Lower leg skin (tissue), 4 donors: ENCODE data around the gene RTL5. TPM values are rescaled to one million over a fixed set of nuclear protein-coding genes. Genes with fewer than 3 reads are reported as not detected.

Experiments used
- DNase-seq, 2 donors: peaks; one replicate each; pipeline ENCODE4 v3.0.0-alpha.2; 2019; ENCODE audit warnings: low spot score in 2 of 2
- H3K4me3 ChIP-seq: fragments of 200-600 bp; sonication (generic); 2 replicates; pipeline ENCODE4 v1.5.1; 2017; ENCODE audit warnings: mild to moderate bottlenecking, low read depth; ENCODE audit not compliant: poor library complexity, severe bottlenecking
- POLR2A ChIP-seq, 2 donors: fragments of 450-650 bp; IDR thresholded peaks; one replicate each; pipeline ENCODE4 v1.6.1; 2016 to 2017; ENCODE audit warnings: antibody characterized with exemption in 2 of 2, mild to moderate bottlenecking in 1 of 2, moderate library complexity in 1 of 2
- WGBS, 2 donors: methylation state at CpG; one replicate each; pipeline ENCODE4 v1.1.5; 2018; 5-methylcytosine and 5-hydroxymethylcytosine counted together
- intact Hi-C: fragments of 100-400 bp; cut with DNase I; formaldehyde crosslinking; loops from one replicate; pipeline ENCODE4 v1.15.0; 2023; ENCODE audit warnings: low total_unique reads
- total RNA-seq, 4 donors: library from RNA; depleted of rRNA; stranded (reverse); fragments of >200 nt; gene quantifications; one replicate each; pipeline ENCODE4 v1.1.0, GENCODE V29; 2016
- TF ChIP-seq, protein P1 (sequence below), 3 donors: fragments of 450-650 bp; IDR thresholded peaks; one replicate each; pipeline ENCODE4 v1.5.1; 2016; ENCODE audit warnings: antibody characterized with exemption in 3 of 3, mild to moderate bottlenecking in 3 of 3, moderate library complexity in 2 of 3

The RTL5 gene
- total RNA-seq, 4 donors from 2014 or later = 0.46 to 1.9 (median 1.2) TPM

DNA sequence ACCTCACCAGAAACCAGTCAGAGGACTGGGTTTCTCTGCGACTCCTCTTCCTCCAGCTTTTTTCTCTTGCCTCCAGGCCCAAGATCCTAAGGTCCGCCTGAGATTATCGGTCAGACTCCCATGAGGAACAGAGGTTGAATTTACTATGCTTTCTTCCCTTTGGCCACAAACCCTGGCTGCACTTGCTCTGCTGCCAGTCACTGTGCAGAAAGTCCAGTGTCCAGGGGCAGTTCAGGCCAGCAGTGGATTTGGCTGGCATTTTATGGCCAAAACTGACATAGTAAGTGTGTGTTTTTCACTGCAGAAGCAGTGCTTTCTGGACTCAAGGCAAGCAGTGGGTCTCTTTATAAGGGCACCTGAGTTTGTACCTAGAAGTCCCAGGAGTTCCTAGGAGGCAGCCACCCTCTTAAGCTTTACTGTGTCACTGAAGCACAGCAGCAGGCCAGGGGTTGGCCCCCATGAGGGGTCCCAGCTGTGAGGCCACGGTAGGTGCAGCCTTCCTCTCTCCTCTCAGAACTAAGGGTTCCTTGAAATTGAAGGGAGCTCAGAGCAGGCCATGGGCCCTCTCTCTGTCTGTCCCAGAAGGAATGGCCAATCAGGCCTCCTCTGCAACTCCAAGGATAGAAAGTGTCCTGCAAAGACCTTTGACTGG, 3.4 kb downstream of the RTL5 start:
- no peak overlapping the region for H3K4me3 ChIP-seq
- peak in 1 of 2 donors; percentile 74 for DNase-seq
- 85 to 94% methylated on average over 4 of the region's 4 CpGs for WGBS, 2 donors
- no peak for TF ChIP-seq POLR2A (IDR thresholded peaks at IDR 0.05)
- TF ChIP-seq, protein P1, sequence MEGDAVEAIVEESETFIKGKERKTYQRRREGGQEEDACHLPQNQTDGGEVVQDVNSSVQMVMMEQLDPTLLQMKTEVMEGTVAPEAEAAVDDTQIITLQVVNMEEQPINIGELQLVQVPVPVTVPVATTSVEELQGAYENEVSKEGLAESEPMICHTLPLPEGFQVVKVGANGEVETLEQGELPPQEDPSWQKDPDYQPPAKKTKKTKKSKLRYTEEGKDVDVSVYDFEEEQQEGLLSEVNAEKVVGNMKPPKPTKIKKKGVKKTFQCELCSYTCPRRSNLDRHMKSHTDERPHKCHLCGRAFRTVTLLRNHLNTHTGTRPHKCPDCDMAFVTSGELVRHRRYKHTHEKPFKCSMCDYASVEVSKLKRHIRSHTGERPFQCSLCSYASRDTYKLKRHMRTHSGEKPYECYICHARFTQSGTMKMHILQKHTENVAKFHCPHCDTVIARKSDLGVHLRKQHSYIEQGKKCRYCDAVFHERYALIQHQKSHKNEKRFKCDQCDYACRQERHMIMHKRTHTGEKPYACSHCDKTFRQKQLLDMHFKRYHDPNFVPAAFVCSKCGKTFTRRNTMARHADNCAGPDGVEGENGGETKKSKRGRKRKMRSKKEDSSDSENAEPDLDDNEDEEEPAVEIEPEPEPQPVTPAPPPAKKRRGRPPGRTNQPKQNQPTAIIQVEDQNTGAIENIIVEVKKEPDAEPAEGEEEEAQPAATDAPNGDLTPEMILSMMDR (IDR thresholded peaks at IDR 0.05) = no peak
- intact Hi-C loops = loop anchor here (10.0 kb wide), 1 partner anchor 104 kb away; no protein-coding TSS in a partner anchor

DNA sequence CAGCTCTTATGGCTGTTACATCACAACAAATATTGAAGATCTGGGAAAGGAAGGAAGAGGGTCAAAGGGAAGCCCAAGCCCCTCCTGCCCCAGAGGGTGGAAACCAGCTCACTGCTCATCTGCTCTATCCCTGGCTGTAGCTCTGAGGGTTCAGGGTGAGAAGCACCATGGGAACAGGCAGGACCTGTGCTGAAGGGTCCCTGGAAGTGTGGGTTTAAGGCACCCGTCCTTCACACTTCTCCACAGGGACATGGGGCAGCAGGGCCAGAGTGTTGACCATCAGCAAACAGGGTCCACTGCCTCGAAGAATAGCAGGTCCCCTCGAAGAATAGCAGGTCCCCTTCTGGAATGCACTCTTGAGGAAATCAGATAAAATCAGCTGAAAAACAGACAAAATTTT, 4.4 kb downstream of the RTL5 start:
- H3K4me3 ChIP-seq = no peak overlapping the region
- DNase-seq = peak in 1 of 2 donors; percentile 73
- intact Hi-C loops = loop anchor here (10.0 kb wide), 1 partner anchor 103 kb away; no protein-coding TSS in a partner anchor
- TF ChIP-seq, protein P1 (IDR thresholded peaks at IDR 0.05) = no peak
- TF ChIP-seq POLR2A (IDR thresholded peaks at IDR 0.05) = no peak
- 46 to 54% methylated on average over 2 to 3 of the region's 3 CpGs for WGBS, 2 donors

DNA sequence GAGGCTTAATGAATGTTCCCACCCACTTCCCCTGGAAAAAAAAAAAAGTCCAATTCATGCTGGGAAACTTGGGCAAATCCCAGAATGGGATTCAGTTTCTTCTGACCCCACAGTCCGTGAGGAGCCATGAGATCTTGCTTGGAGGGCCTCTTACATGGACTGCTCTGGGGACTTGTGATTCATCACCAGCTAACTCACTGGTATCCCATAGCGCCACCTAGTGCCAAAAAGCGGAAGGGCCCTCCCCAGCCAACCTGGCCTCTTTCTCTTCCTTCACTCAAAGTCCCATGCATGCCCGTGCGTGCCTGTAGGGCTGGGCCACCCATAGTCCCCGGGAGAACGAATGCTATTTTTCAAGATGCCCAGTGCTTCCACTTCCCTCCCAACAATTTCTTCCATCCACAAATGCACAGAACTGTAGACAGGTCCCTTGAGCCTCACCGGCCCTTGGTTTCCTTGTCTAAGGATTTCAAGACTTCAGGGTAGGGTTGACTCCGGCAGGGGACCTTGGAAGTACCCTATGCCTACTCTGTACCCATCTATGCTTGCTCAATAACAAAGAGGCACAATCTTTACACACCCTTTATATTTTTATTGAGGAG, 5.1 kb downstream of the RTL5 start:
- WGBS, 2 donors = 11 to 23% methylated on average over 8 to 9 of the region's 9 CpGs
- no peak for TF ChIP-seq POLR2A (IDR thresholded peaks at IDR 0.05)
- TF ChIP-seq, protein P1 (IDR thresholded peaks at IDR 0.05) = peak in 1 of 3 donors; percentile 49
- intact Hi-C loops = loop anchor here (10.0 kb wide), 1 partner anchor 102 kb away; no protein-coding TSS in a partner anchor
- DNase-seq = peak; percentile 84 to 98
- H3K4me3 ChIP-seq = no peak overlapping the region

DNA sequence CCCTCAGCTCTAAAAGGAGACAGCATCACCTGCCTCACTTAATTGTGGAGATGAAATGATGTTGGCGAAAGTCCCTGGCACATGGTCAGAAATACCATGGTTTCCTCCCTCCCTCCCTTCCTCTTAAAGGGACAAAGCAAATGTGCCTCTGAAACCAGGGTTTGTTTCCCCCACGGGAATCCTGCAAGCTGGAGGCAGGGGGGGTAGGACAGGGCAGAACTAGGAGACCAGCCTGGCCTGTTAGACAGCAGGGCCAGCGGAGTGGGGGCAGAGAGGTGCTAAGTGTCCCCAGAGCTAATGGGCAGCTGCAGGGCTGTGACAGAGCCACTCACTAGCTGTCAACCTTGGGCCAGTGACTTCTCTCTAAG, 5.7 kb downstream of the RTL5 start:
- intact Hi-C loops = loop anchor here (10.0 kb wide), 1 partner anchor 101 kb away; no protein-coding TSS in a partner anchor
- peak in 1 of 2 donors; percentile 83 for DNase-seq
- 17 to 30% methylated on average over 1 to 3 of the region's 3 CpGs for WGBS, 2 donors

DNA sequence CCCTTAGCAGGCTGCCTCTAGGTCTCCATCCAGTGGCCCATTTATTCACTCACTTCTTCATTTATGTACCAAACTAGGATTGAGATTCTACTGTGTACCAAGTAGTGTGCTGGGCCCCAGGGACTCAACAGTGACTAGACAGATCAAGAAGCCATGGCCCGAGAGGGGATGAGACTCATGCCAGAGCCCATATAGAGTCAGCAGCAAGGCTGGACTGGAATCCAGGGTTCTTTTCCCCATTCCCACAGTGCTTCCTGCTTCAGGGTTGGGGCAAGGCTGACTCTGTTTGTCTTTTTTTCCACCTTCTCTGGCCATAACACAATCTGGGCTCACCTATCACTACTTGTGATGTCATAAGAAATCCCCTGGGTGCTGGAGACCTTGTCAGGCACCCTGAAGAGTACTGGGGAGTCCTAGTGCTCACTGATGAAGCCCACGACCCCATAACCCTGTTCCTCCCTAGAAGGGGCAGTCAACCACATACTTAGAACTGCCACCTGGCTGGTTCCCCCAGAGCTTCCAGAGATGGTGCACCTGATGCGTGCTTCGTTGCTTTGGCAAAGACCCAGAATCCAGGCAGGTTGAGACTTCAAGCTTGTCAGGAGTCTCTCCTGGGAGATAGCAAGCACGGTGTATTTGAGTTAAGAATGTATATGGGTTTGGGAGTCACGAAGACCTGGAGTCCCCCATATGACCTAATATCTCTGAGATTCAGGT, 6.2 kb downstream of the RTL5 start:
- intact Hi-C loops = loop anchor here (10.0 kb wide), 1 partner anchor 101 kb away; no protein-coding TSS in a partner anchor
- WGBS, 2 donors = 44 to 57% methylated on average over 5 to 6 of the region's 6 CpGs
- no peak overlapping the region for H3K4me3 ChIP-seq
- peak in 1 of 2 donors; percentile 81 for DNase-seq
- no peak for TF ChIP-seq POLR2A (IDR thresholded peaks at IDR 0.05)
- TF ChIP-seq, protein P1 (IDR thresholded peaks at IDR 0.05) = no peak

More for the DNA sequence above, 5.7 kb downstream of the RTL5 start:
- H3K4me3 ChIP-seq = no peak overlapping the region
- TF ChIP-seq, protein P1 (IDR thresholded peaks at IDR 0.05) = no peak
- no peak for TF ChIP-seq POLR2A (IDR thresholded peaks at IDR 0.05)
